ENCODE results near the gene GAS2L1.

Gene GAS2L1

DNA sequence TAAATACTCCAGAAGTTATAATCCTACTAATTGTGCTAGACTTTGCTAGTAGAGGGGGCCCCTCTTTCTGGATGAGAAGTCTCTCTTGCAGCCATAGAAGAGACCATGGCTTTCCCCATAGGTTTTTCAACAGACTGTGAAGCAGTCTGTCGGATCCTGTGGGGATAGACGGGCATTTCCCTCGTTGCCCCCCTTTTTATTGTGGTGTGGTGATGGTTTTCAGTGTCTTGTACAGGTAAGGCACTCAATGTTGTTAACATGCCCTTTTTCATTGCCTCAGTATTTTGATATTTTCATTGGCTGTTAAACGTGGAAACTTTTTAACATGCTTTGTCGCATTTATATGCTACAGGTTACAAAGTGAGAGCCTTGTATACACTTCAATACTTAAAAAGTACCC lies 16.4 kb upstream of the GAS2L1 start:
- ChIA-PET CTCF (interaction anchor here (1.5 to 1.6 kb wide), 2 partner anchors 17 to 45 kb away, joined by 3 to 5 read pairs; partner anchors contain the start of gene GAS2L1), POLR2A (no interaction called here)
- TF ChIP-seq CTCF (IDR thresholded peaks at IDR 0.05; ENCODE audit: control extremely low read depth, extremely low read depth, low read depth, missing control alignments), result no peak
- DNase-seq (ENCODE audit: extremely low spot score), result no peak

DNA sequence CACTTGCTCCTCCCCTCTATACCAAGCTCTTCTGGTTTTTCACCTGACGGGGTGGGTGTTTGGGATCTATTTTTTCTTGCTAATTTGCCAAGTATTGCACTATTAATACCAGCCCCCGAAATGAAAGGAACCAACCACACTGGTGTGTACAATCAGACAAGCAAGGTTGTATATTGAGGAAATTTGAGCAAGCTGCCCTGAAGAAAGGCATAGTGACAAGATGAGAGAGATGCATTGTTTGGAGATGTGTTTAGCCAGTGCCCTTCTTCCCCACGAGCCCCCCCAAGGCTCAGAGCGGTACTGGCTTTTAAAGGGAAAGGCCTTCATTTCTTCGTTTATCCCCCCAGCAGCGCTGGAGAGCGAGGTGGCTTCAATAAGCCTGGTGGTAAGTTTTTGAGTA lies 15.2 kb upstream of the GAS2L1 start:
- ChIA-PET POLR2A (interaction anchor here (0.6 kb wide), 1 partner anchor 8 kb away, joined by 3 read pairs; no protein-coding TSS in a partner anchor), CTCF (interaction anchor here (1.5 to 1.6 kb wide), 2 partner anchors 15 to 46 kb away, joined by 3 to 5 read pairs; partner anchors contain the start of gene GAS2L1)
- no peak for DNase-seq (ENCODE audit: extremely low spot score)
- no peak for TF ChIP-seq CTCF (IDR thresholded peaks at IDR 0.05; ENCODE audit: control extremely low read depth, extremely low read depth, low read depth, missing control alignments)

- no peak for TF ChIP-seq CTCF (IDR thresholded peaks at IDR 0.05; ENCODE audit: control extremely low read depth, extremely low read depth, low read depth, missing control alignments)
- no peak for DNase-seq (ENCODE audit: extremely low spot score)
- CTCF ChIA-PET, result interaction anchor here (1.5 kb wide), 1 partner anchor 15 kb away, joined by 4 read pairs; no protein-coding TSS in a partner anchor
- POLR2A ChIA-PET, result no interaction called here
Measured at GRCh38 chr22:29292379-29292778, 14.1 kb upstream of the GAS2L1 start.

- DNase-seq (ENCODE audit: extremely low spot score), result no peak
- no peak for TF ChIP-seq CTCF (IDR thresholded peaks at IDR 0.05; ENCODE audit: control extremely low read depth, extremely low read depth, low read depth, missing control alignments)
- ChIA-PET CTCF (interaction anchor here (0.9 kb wide), 1 partner anchor 15 kb away, joined by 4 read pairs; no protein-coding TSS in a partner anchor), POLR2A (no interaction called here)
Measured at GRCh38 chr22:29298641-29299040, 7.8 kb upstream of the GAS2L1 start.

GRCh38 chr22:29299136-29299900 lies 7.1 kb upstream of the GAS2L1 start:
- CTCF ChIA-PET, result no interaction called here

DNA sequence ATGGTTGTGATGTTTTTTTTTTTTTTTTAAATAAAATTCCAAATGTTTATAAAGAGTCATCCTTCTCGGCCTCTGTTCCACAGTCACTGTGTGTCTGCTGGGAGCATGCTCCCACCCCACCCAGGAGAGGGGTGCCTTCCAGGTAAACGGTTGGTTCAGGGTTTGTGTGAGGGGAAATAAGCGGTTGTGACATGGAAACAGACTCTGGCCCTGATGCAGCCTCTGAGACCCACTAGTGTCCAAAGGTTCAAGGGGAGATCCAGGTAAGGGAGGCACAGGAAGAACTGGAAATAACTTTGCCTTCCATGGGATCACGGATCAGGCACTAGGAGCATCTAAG lies 6.0 kb upstream of the GAS2L1 start:
- no peak for DNase-seq (ENCODE audit: extremely low spot score)
- no peak for TF ChIP-seq CTCF (IDR thresholded peaks at IDR 0.05; ENCODE audit: control extremely low read depth, extremely low read depth, low read depth, missing control alignments)
- ChIA-PET POLR2A (no interaction called here), CTCF (no interaction called here)

More at GRCh38 chr22:29299136-29299900, 7.1 kb upstream of the GAS2L1 start:
- POLR2A ChIA-PET, result no interaction called here
- DNase-seq (ENCODE audit: extremely low spot score), result no peak
- TF ChIP-seq CTCF (IDR thresholded peaks at IDR 0.05; ENCODE audit: control extremely low read depth, extremely low read depth, low read depth, missing control alignments), result no peak
